Body of pancreas (tissue), 4 donors: ENCODE data around the gene ATP2C2.

ENCODE experiments used
- POLR2A ChIP-seq, 3 donors: fragments of 450-650 bp; IDR thresholded peaks; one replicate each; pipeline ENCODE4 v1.6.1; 2016; ENCODE audit warnings: antibody characterized with exemption in 3 of 3, mild to moderate bottlenecking in 2 of 3
- TF ChIP-seq, protein P1 (sequence below), 7 experiments: fragments of 450-650 bp in 4 of 7; fragments of 200-600 bp in 3 of 7; sonication (generic) in 3 of 7; IDR thresholded peaks; one replicate each; pipeline ENCODE4 v1.5.1; 2016 to 2019; ENCODE audit warnings: antibody characterized with exemption in 7 of 7

DNA sequence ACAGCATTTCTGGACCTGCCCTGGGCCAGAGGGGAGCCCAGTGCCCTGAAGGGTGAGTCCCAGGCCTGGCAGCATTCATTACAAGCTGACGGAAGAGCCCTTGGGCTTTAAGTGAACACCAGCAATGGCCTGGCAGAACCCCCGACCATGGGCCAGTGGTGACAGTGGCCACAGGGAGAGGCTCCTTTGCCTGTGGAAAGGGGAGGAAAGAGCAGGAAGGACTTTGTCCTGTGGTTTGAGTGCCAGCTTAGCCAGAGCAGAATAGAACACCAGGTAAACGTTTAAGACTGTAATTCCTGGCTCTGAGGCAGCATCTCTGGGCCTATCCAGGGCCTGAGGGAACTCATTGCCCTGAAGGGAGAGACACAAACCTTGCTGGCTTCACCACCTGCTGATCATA lies 34.3 kb upstream of the ATP2C2 start:
- TF ChIP-seq, protein P1, sequence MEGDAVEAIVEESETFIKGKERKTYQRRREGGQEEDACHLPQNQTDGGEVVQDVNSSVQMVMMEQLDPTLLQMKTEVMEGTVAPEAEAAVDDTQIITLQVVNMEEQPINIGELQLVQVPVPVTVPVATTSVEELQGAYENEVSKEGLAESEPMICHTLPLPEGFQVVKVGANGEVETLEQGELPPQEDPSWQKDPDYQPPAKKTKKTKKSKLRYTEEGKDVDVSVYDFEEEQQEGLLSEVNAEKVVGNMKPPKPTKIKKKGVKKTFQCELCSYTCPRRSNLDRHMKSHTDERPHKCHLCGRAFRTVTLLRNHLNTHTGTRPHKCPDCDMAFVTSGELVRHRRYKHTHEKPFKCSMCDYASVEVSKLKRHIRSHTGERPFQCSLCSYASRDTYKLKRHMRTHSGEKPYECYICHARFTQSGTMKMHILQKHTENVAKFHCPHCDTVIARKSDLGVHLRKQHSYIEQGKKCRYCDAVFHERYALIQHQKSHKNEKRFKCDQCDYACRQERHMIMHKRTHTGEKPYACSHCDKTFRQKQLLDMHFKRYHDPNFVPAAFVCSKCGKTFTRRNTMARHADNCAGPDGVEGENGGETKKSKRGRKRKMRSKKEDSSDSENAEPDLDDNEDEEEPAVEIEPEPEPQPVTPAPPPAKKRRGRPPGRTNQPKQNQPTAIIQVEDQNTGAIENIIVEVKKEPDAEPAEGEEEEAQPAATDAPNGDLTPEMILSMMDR (IDR thresholded peaks at IDR 0.05), result no peak
- no peak for TF ChIP-seq POLR2A (IDR thresholded peaks at IDR 0.05)
